B cell (primary cell): ENCODE data around the gene PAX6. TPM values are rescaled to one million over a fixed set of nuclear protein-coding genes. Genes with fewer than 3 reads are reported as not detected.

Experiments
- ATAC-seq: fragments of 200-7000 bp; cut with Tn5 transposase; one replicate; pipeline ENCODE4 v1.10.0; 2021; ENCODE audit warnings: low read depth, mild to moderate bottlenecking, moderate number of reproducible peaks, moderate library complexity
- CTCF ChIA-PET: fragments of 350-600 bp; sonication (Branson Sonifier 250); formaldehyde crosslinking; loops from one replicate; lab custom pipeline; 2021; ENCODE audit warnings: antibody characterized with exemption, inconsistent platforms; lab: Charles Lee
- POLR2A ChIA-PET: fragments of 350-600 bp; sonication (Branson Sonifier 250); formaldehyde crosslinking; loops from one replicate; lab custom pipeline; 2021; ENCODE audit warnings: antibody characterized with exemption; lab: Charles Lee
- DNase-seq: peaks from one replicate; pipeline ENCODE4 v3.0.0; 2013
- H2AFZ ChIP-seq: 2 replicates; pipeline ENCODE4 v1.6.1; 2012; ENCODE audit warnings: mild to moderate bottlenecking, low read depth, low read length; ENCODE audit not compliant: insufficient read depth, poor library complexity, severe bottlenecking
- H3K27ac ChIP-seq, 2 donors: 1 replicate in 1 of 2; 2 replicates in 1 of 2; pipeline ENCODE4 v1.5.1; 2012 to 2013; ENCODE audit warnings: low read length in 2 of 2, mild to moderate bottlenecking in 2 of 2, moderate library complexity in 1 of 2
- H3K27me3 ChIP-seq, 4 experiments: fragments of 200-600 bp in 1 of 4; sonication (generic) in 1 of 4; replicated peaks in 1 of 4; 1 replicate in 2 of 4; 2 replicates in 2 of 4; pipeline versions ENCODE4 v1.6.1 to v1.7.0; 2013 to 2016; ENCODE audit warnings: low read length in 3 of 4, mild to moderate bottlenecking in 2 of 4, mixed read lengths in 1 of 4, moderate library complexity in 1 of 4; ENCODE audit not compliant: insufficient read depth in 4 of 4, control insufficient read depth in 3 of 4; ENCODE audit errors: control extremely low read depth in 1 of 4
- H3K36me3 ChIP-seq, 2 experiments: replicated peaks in 1 of 2; 1 replicate in 1 of 2; 2 replicates in 1 of 2; pipeline versions ENCODE4 v1.6.1 to v1.7.1; 2013; ENCODE audit warnings: low read length in 1 of 2; ENCODE audit not compliant: insufficient read depth in 2 of 2, control insufficient read depth in 1 of 2; ENCODE audit errors: control extremely low read depth in 1 of 2, extremely low read depth in 1 of 2
- H3K4me1 ChIP-seq, 2 donors: fragments of 200-600 bp in 1 of 2; sonication (generic) in 1 of 2; 1 replicate in 1 of 2; 2 replicates in 1 of 2; pipeline versions ENCODE4 v1.5.1 to v1.6.1; 2013 to 2017; ENCODE audit warnings: low read length in 2 of 2; ENCODE audit not compliant: control insufficient read depth in 2 of 2, insufficient read depth in 2 of 2
- H3K4me2 ChIP-seq: replicated peaks from 2 replicates; pipeline ENCODE3; 2012; ENCODE audit warnings: mild to moderate bottlenecking, low read depth, low read length; ENCODE audit not compliant: poor library complexity, severe bottlenecking
- H3K4me3 ChIP-seq, 5 experiments: fragments of 200-600 bp in 1 of 5; sonication (generic) in 1 of 5; 1 replicate in 3 of 5; 2 replicates in 2 of 5; pipeline versions ENCODE4 v1.5.1 to v1.7.0; 2011 to 2016; ENCODE audit warnings: low read length in 4 of 5, mild to moderate bottlenecking in 4 of 5, low read depth in 2 of 5, control low read depth in 1 of 5, moderate library complexity in 1 of 5; ENCODE audit not compliant: insufficient read depth in 1 of 5; ENCODE audit errors: control extremely low read depth in 1 of 5, extremely low read depth in 1 of 5
- H3K79me2 ChIP-seq: fragments of 200-600 bp; sonication (generic); one replicate; pipeline ENCODE4 v1.6.0; 2016; ENCODE audit warnings: low read length; ENCODE audit not compliant: control insufficient read depth, insufficient read depth
- H3K9ac ChIP-seq: fragments of 200-600 bp; sonication (generic); 2 replicates; pipeline ENCODE4 v1.6.1; 2017; ENCODE audit warnings: mild to moderate bottlenecking, low read length, moderate library complexity
- H3K9me3 ChIP-seq, 3 donors: one replicate each; pipeline versions ENCODE4 v1.6.1 to v1.7.1; 2013; ENCODE audit warnings: low read length in 2 of 3; ENCODE audit not compliant: control insufficient read depth in 2 of 3, insufficient read depth in 1 of 3; ENCODE audit errors: control extremely low read depth in 1 of 3
- H4K20me1 ChIP-seq: 2 replicates; pipeline ENCODE4 v1.6.0; 2012; ENCODE audit warnings: mild to moderate bottlenecking, low read length; ENCODE audit not compliant: insufficient read depth, control insufficient read depth, poor library complexity, severe bottlenecking
- H3K27ac Mint-ChIP-seq: one replicate; pipeline ENCODE4 v1.8.0; 2021; ENCODE audit warnings: mixed read lengths
- H3K27me3 Mint-ChIP-seq: one replicate; pipeline ENCODE4 v1.8.0; 2021; ENCODE audit warnings: mixed read lengths
- H3K4me1 Mint-ChIP-seq: one replicate; pipeline ENCODE4 v1.8.0; 2021; ENCODE audit warnings: mixed read lengths
- H3K4me3 Mint-ChIP-seq: one replicate; pipeline ENCODE4 v1.8.0; 2021; ENCODE audit warnings: mixed read lengths
- H3K9me3 Mint-ChIP-seq: one replicate; pipeline ENCODE4 v1.8.0; 2022; ENCODE audit warnings: mixed read lengths; ENCODE audit not compliant: insufficient read depth
- CTCF ChIP-seq: fragments of 200-600 bp; IDR thresholded peaks from one replicate; pipeline ENCODE4 v1.8.0; 2022; ENCODE audit warnings: antibody characterized with exemption, mild to moderate bottlenecking
- EZH2 ChIP-seq: IDR thresholded peaks from 2 replicates; pipeline ENCODE4 v1.6.1; 2012; ENCODE audit warnings: borderline replicate concordance, low read depth, mild to moderate bottlenecking, moderate library complexity, low read length; ENCODE audit not compliant: insufficient read depth, poor library complexity, severe bottlenecking
- WGBS: methylation state at CpG from one replicate; pipeline ENCODE4 v1.1.5; 2013; ENCODE audit warnings: missing lambda C conversion rate; ENCODE audit not compliant: insufficient coverage; 5-methylcytosine and 5-hydroxymethylcytosine counted together
- intact Hi-C: fragments of 100-400 bp; cut with micrococcal nuclease; formaldehyde crosslinking; loops from one replicate; pipeline ENCODE4 v1.10.0; 2022
- polyA plus RNA-seq: library from polyadenylated mRNA; depleted of rRNA; stranded (reverse); fragments of >200 nt; gene quantifications from 2 replicates; pipeline ENCODE4 v1.2.3, GENCODE V29; 2012
- total RNA-seq, 2 donors: library from RNA; stranded (reverse); fragments of 120-200 nt in 1 of 2; gene quantifications; 1 replicate in 1 of 2; 2 replicates in 1 of 2; pipeline versions ENCODE4 v1.2.3 to v1.2.4, GENCODE V29; 2013 to 2022

PAX6 gene
- total and polyA plus RNA-seq, 2 donors (not counting 1 experiment from before 2014, with no cell fraction given): not detected

DNA sequence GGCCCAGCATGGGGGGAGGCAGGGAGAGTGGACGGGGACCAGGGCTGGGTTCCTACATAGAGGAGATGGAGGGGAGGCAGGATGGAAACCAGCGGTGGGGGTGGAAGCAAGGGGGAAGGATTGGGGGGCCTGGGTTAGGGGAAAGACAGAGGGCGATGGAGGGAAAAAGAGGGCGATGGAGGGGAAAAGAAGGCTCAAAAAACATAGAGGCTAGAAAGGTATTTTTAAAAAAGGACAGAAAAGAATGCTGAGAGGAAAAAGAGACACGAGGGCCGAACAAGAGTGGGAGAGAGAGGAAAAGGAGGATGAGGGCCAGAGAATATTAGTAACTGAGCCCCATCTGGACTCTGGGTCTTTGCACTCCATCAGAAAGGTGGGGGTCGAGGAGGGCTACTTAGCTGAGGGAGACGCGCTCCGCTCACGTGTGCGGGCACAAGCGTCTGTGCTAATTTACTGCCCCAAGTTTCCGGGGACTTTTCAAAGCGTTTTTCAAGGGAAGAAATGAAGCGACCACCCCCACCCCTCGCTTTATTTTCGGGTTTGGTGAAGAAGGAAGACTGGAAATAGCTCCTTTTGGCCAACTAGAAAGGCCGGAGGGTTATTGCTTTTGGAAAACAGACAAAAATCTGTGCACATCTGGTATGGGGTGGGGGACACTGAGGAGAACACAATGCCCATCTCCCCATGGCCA lies 14.5 kb downstream of the PAX6 start:
- no peak overlapping the region for H3K4me2 ChIP-seq
- H3K4me1 Mint-ChIP-seq: peaks cover 14% of the 10 kb centered on the region
- intact Hi-C loops: no loop called here
- WGBS: 25% methylated on average over 11 of the region's 19 CpGs
- no peak overlapping the region for H2AFZ ChIP-seq
- CTCF ChIA-PET: interaction anchor here (0.6 kb wide), 1 partner anchor 256 kb away, joined by 3 read pairs; no protein-coding TSS in a partner anchor
- peaks cover 72% of the 10 kb centered on the region for H3K27me3 Mint-ChIP-seq
- H3K36me3 ChIP-seq: no peaks in the 10 kb centered on the region
- no peak overlapping the region for H3K27ac ChIP-seq
- no peak overlapping the region for H3K27ac Mint-ChIP-seq
- no peaks in the 10 kb centered on the region for H3K9me3 Mint-ChIP-seq
- H3K9ac ChIP-seq: no peak overlapping the region
- POLR2A ChIA-PET: no interaction called here
- H3K4me3 ChIP-seq: no peak overlapping the region
- no peak for TF ChIP-seq EZH2
- no peak for TF ChIP-seq CTCF
- peaks cover 9 to 11% of the 10 kb centered on the region in 2 donors for H3K4me1 ChIP-seq
- H3K79me2 ChIP-seq: no peaks in the 10 kb centered on the region
- ATAC-seq (no peak), DNase-seq (no peak)
- no peak overlapping the region for H3K4me3 Mint-ChIP-seq
- H3K27me3 ChIP-seq: peaks cover 0 to 65% (median 48%) of the 10 kb centered on the region in 4 experiments
- H4K20me1 ChIP-seq: no peaks in the 10 kb centered on the region
- peaks cover 0 to 46% (median 5%) of the 10 kb centered on the region in 3 donors for H3K9me3 ChIP-seq

DNA sequence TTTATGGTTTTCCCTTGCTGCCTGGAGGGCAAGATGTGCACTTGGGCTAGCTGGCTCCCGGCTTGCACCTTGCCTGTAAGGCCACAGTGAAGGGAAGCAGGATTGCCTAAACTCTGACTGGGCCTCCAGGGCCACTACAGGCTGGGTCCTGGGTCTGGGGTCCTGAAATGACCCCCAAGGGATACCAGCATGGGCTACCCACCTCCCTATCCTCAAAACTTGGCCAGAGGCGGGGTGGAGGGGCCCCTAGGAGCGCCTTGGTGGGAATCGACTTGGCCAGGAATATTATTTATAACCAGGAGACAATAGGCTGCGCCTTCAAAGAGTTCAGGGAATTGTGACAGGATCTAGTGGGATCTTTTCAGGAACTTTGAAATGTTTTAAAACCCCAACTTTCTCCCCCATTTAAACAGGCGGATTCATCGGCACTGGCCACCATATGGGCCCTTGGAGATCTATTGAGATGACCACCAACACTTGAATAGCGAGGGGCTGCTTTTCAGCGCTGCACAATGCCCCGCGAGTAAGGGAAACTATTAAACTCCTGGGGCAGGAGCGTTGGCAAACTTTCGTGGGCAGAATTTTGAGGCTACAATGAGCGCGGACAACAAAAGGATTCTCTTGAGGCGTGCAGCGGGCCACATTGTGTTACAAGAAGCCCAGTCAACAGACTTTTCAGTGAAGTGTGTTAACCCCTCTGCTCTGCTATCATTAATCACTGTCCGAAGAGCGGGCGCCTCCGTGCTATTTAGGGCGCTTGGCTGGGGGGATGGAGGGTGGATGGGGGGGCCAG lies 15.2 kb downstream of the PAX6 start:
- H3K27ac Mint-ChIP-seq: no peak overlapping the region

More for the DNA sequence above, 15.2 kb downstream of the PAX6 start:
- Mint-ChIP-seq H3K4me3 (no peak overlapping the region), H3K27me3 (peaks cover 70% of the 10 kb centered on the region), H3K9me3 (no peaks in the 10 kb centered on the region), H3K4me1 (peaks cover 14% of the 10 kb centered on the region)
- ChIA-PET CTCF (no interaction called here), POLR2A (no interaction called here)
- no peak overlapping the region for H3K4me2 ChIP-seq
- H2AFZ ChIP-seq: no peak overlapping the region
- DNase-seq (no peak), ATAC-seq (no peak)
- H3K9ac ChIP-seq: no peak overlapping the region
- H3K27me3 ChIP-seq: peaks cover 0 to 57% (median 40%) of the 10 kb centered on the region in 4 experiments
- WGBS: 45% methylated on average over 12 of the region's 22 CpGs
- H3K4me1 ChIP-seq: peaks cover 9 to 11% of the 10 kb centered on the region in 2 donors
- TF ChIP-seq EZH2 (no peak), CTCF (no peak)
- no peak overlapping the region for H3K4me3 ChIP-seq
- H3K9me3 ChIP-seq: peaks cover 0 to 46% (median 5%) of the 10 kb centered on the region in 3 donors
- no peaks in the 10 kb centered on the region for H3K79me2 ChIP-seq
- no peaks in the 10 kb centered on the region for H3K36me3 ChIP-seq
- H3K27ac ChIP-seq: no peak overlapping the region
- intact Hi-C loops: no loop called here
- no peaks in the 10 kb centered on the region for H4K20me1 ChIP-seq
